Sigmoid colon (tissue), 7 donors: Measurements from ENCODE around the gene RPP38. TPM values are rescaled to one million over a fixed set of nuclear protein-coding genes. Genes with fewer than 3 reads are reported as not detected.

Experiments
- DNase-seq: peaks from one replicate; pipeline ENCODE4 v3.0.0-alpha.2; 2019
- H3K27ac ChIP-seq, 4 donors: fragments of 200-600 bp; sonication (generic); one replicate each; pipeline ENCODE4 v1.5.1; 2016 to 2019; ENCODE audit warnings: mild to moderate bottlenecking in 1 of 4
- H3K27me3 ChIP-seq, 3 donors: fragments of 200-600 bp; sonication (generic); one replicate each; pipeline ENCODE4 v1.5.1; 2019; ENCODE audit warnings: mild to moderate bottlenecking in 1 of 3
- H3K36me3 ChIP-seq, 4 donors: fragments of 200-600 bp; sonication (generic); one replicate each; pipeline ENCODE4 v1.5.1; 2016 to 2019
- H3K4me1 ChIP-seq, 4 donors: fragments of 200-600 bp; sonication (generic); one replicate each; pipeline ENCODE4 v1.5.1; 2017 to 2019
- H3K4me3 ChIP-seq, 4 donors: fragments of 200-600 bp; sonication (generic); one replicate each; pipeline ENCODE4 v1.5.1; 2017 to 2019; ENCODE audit warnings: mild to moderate bottlenecking in 2 of 4, moderate library complexity in 1 of 4
- H3K9me3 ChIP-seq, 4 donors: fragments of 200-600 bp in 3 of 4; sonication (generic) in 3 of 4; one replicate each; pipeline versions ENCODE4 v1.5.1 to v1.6.1; 2013 to 2019
- CTCF ChIP-seq, 4 experiments: fragments of 450-650 bp in 3 of 4; fragments of 200-600 bp in 1 of 4; IDR thresholded peaks; one replicate each; pipeline ENCODE4 v1.5.1; 2016 to 2019; ENCODE audit warnings: antibody characterized with exemption in 4 of 4, mild to moderate bottlenecking in 3 of 4, moderate library complexity in 2 of 4
- EP300 ChIP-seq, 4 donors: sonication (generic); formaldehyde crosslinking; IDR thresholded peaks; one replicate each; pipeline ENCODE4 v1.6.1; 2017; ENCODE audit warnings: antibody characterized with exemption in 4 of 4
- POLR2A ChIP-seq, 2 donors: fragments of 450-650 bp; IDR thresholded peaks; one replicate each; pipeline ENCODE4 v1.6.1; 2016; ENCODE audit warnings: antibody characterized with exemption in 2 of 2, mild to moderate bottlenecking in 2 of 2, moderate library complexity in 2 of 2
- POLR2AphosphoS5 ChIP-seq, 4 donors: sonication (generic); formaldehyde crosslinking; IDR thresholded peaks; one replicate each; pipeline ENCODE4 v1.6.1; 2017; ENCODE audit warnings: antibody characterized with exemption in 4 of 4
- WGBS, 2 donors: extraction: QIAGEN DNeasy Blood & Tissue Kit; methylation state at CpG; one replicate each; pipeline ENCODE4 v1.1.7; 2013; 5-methylcytosine and 5-hydroxymethylcytosine counted together
- intact Hi-C: fragments of 100-400 bp; cut with DNase I; formaldehyde crosslinking; loops from one replicate; pipeline ENCODE4 v1.15.1; 2023
- polyA plus RNA-seq, 3 donors: library from polyadenylated mRNA; stranded (reverse); fragments of 200-250 nt; gene quantifications; one replicate each; pipeline ENCODE4 v1.2.3, GENCODE V29; 2013
- total RNA-seq, 4 donors: library from RNA; depleted of rRNA; stranded (reverse); fragments of >200 nt; gene quantifications; one replicate each; pipeline ENCODE4 v1.1.0, GENCODE V29; 2016
- donor health status: healthy with polysubstance abuse.
- donor health status: Bipolar disorder and iron deficiency.
- donor health status: healthy.

The RPP38 gene
- total and polyA plus RNA-seq, 7 donors, result 8.7 to 29.5 (median 18.7) TPM

GRCh38 chr10:15058689-15059088 is 38.5 kb upstream of the RPP38 start:
- no peak for DNase-seq
- Histone ChIP-seq H3K4me3 (no peak overlapping the region), H3K36me3 (no peaks in the 10 kb centered on the region), H3K27me3 (no peaks in the 10 kb centered on the region), H3K27ac (no peak overlapping the region), H3K4me1 (no peaks in the 10 kb centered on the region), H3K9me3 (peaks cover 0 to 8% (median 4%) of the 10 kb centered on the region in 4 donors)
- no peak for TF ChIP-seq EP300 (IDR thresholded peaks at IDR 0.05)
- no peak for TF ChIP-seq POLR2AphosphoS5 (IDR thresholded peaks at IDR 0.05)
- TF ChIP-seq CTCF (IDR thresholded peaks at IDR 0.05), result no peak
- no peak for TF ChIP-seq POLR2A (IDR thresholded peaks at IDR 0.05)
- intact Hi-C loops, result no loop called here
- 53 to 71% methylated on average over 1 of the region's 1 CpG for WGBS, 2 donors

GRCh38 chr10:15059914-15060313 is 37.2 kb upstream of the RPP38 start:
- Histone ChIP-seq H3K4me3 (no peak overlapping the region), H3K9me3 (peaks cover 0 to 8% (median 4%) of the 10 kb centered on the region in 4 donors), H3K27ac (no peak overlapping the region), H3K4me1 (no peaks in the 10 kb centered on the region), H3K36me3 (no peaks in the 10 kb centered on the region), H3K27me3 (no peaks in the 10 kb centered on the region)
- intact Hi-C loops, result no loop called here
- no peak for DNase-seq
- 84 to 93% methylated on average over 4 of the region's 4 CpGs for WGBS, 2 donors
- no peak for TF ChIP-seq CTCF (IDR thresholded peaks at IDR 0.05)

GRCh38 chr10:15060638-15061037 is 36.5 kb upstream of the RPP38 start:
- DNase-seq, result no peak
- 87 to 91% methylated on average over 2 of the region's 2 CpGs for WGBS, 2 donors
- H3K27ac ChIP-seq, result no peak overlapping the region
- H3K27me3 ChIP-seq, result no peaks in the 10 kb centered on the region
- no peaks in the 10 kb centered on the region for H3K4me1 ChIP-seq
- H3K4me3 ChIP-seq, result no peak overlapping the region
- no peaks in the 10 kb centered on the region for H3K36me3 ChIP-seq
- intact Hi-C loops, result no loop called here
- no peak for TF ChIP-seq POLR2AphosphoS5 (IDR thresholded peaks at IDR 0.05)
- TF ChIP-seq CTCF (IDR thresholded peaks at IDR 0.05), result no peak
- TF ChIP-seq POLR2A (IDR thresholded peaks at IDR 0.05), result no peak
- no peak for TF ChIP-seq EP300 (IDR thresholded peaks at IDR 0.05)
- H3K9me3 ChIP-seq, result peaks cover 0 to 8% (median 4%) of the 10 kb centered on the region in 4 donors

GRCh38 chr10:15067154-15067553 is 30.0 kb upstream of the RPP38 start:
- Histone ChIP-seq H3K36me3 (no peaks in the 10 kb centered on the region), H3K27ac (no peak overlapping the region), H3K9me3 (no peaks in the 10 kb centered on the region), H3K4me3 (no peak overlapping the region), H3K4me1 (no peaks in the 10 kb centered on the region), H3K27me3 (no peaks in the 10 kb centered on the region)
- WGBS, 2 donors, result 89 to 91% methylated on average over 5 of the region's 5 CpGs
- intact Hi-C loops, result no loop called here
- DNase-seq, result no peak
- TF ChIP-seq POLR2A (IDR thresholded peaks at IDR 0.05) (no peak), EP300 (IDR thresholded peaks at IDR 0.05) (no peak), POLR2AphosphoS5 (IDR thresholded peaks at IDR 0.05) (no peak)

GRCh38 chr10:15068802-15069201 is 28.4 kb upstream of the RPP38 start:
- no peaks in the 10 kb centered on the region for H3K4me1 ChIP-seq
- DNase-seq, result no peak
- no peaks in the 10 kb centered on the region for H3K36me3 ChIP-seq
- H3K27me3 ChIP-seq, result no peaks in the 10 kb centered on the region
- intact Hi-C loops, result no loop called here
- H3K4me3 ChIP-seq, result no peak overlapping the region
- no peak overlapping the region for H3K27ac ChIP-seq
- 76 to 89% methylated on average over 3 of the region's 3 CpGs for WGBS, 2 donors
- TF ChIP-seq POLR2A (IDR thresholded peaks at IDR 0.05), result no peak
- TF ChIP-seq POLR2AphosphoS5 (IDR thresholded peaks at IDR 0.05), result no peak
- no peak for TF ChIP-seq CTCF (IDR thresholded peaks at IDR 0.05)
- no peak for TF ChIP-seq EP300 (IDR thresholded peaks at IDR 0.05)
- H3K9me3 ChIP-seq, result no peaks in the 10 kb centered on the region
